ENCODE measurements around the gene MAGI2.

The MAGI2 gene

DNA sequence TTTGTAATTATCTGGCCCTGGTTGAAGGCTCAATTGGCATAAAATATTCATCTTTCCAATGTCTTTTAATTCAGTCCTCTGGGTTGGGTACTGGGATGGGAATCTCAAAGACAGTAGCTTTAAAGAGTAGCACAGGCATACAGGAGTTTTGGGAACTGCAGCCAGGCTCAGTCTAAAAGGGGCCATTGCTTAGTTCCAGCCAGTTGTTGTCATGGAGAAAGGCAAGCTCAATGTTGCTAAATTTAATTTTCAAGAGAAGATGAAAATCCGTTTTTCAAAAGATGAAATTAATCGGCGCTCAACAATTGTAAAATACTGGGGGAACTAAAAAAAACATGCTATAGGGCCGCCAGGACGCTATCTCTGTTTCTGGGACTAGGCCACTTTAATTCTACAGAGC, 1279.8 kb downstream of the MAGI2 start (continued):
- TF ChIP-seq, protein P1, sequence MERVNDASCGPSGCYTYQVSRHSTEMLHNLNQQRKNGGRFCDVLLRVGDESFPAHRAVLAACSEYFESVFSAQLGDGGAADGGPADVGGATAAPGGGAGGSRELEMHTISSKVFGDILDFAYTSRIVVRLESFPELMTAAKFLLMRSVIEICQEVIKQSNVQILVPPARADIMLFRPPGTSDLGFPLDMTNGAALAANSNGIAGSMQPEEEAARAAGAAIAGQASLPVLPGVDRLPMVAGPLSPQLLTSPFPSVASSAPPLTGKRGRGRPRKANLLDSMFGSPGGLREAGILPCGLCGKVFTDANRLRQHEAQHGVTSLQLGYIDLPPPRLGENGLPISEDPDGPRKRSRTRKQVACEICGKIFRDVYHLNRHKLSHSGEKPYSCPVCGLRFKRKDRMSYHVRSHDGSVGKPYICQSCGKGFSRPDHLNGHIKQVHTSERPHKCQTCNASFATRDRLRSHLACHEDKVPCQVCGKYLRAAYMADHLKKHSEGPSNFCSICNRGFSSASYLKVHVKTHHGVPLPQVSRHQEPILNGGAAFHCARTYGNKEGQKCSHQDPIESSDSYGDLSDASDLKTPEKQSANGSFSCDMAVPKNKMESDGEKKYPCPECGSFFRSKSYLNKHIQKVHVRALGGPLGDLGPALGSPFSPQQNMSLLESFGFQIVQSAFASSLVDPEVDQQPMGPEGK (CRISPR knock-in tag; IDR thresholded peaks at IDR 0.05; ENCODE audit: borderline replicate concordance), result no peak
- TF ChIP-seq OSR1 (CRISPR knock-in tag; IDR thresholded peaks at IDR 0.05), result no peak
- no peak for TF ChIP-seq BACH2 (CRISPR knock-in tag; IDR thresholded peaks at IDR 0.05; ENCODE audit: borderline replicate concordance)
- no peak for TF ChIP-seq ARNTL (CRISPR knock-in tag; IDR thresholded peaks at IDR 0.05; ENCODE audit: borderline replicate concordance, low read depth)
- no peak for TF ChIP-seq ZNF8 (CRISPR knock-in tag; IDR thresholded peaks at IDR 0.05)
- no peak for TF ChIP-seq ZNF565 (CRISPR knock-in tag; conservative IDR thresholded peaks at IDR 0.05; ENCODE audit: low read depth)

DNA sequence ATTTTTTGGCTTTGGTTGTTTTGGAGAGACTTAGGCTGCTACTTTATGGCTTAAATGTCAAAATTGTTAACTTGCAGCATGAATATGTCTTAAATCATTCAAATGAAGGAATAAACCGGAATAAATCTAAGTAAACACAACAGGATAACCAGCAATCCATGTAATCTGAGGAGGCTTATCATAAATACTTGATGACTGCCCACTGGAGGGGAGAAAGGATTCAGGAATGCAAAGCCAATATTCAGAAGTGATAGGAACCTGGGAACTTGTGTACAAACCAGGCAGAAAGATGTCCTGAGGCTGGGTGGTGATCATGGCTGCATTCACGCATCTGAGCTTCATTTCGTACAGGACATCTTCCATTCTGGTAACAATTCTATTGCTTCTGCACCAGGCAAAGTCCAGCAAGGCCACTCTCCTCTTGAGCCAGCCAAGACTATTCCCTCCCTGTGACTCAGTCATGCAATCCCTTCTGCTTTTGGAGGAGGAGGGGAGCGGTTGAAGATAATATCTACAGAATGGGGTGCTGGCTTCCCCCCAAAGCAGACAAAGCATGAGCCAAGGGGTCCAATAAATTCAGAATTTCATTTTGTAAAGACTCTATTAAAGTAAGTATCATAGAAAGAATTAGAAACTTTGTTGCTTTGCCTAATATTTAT, 1280.4 kb downstream of the MAGI2 start:
- TF ChIP-seq ZC3H10 (CRISPR knock-in tag; IDR thresholded peaks at IDR 0.05), result no peak
- TF ChIP-seq TOX (CRISPR knock-in tag; IDR thresholded peaks at IDR 0.05; ENCODE audit: borderline replicate concordance), result no peak
- TF ChIP-seq CSRNP3 (CRISPR knock-in tag; IDR thresholded peaks at IDR 0.05), result no peak
- TF ChIP-seq ZNF70 (CRISPR knock-in tag; IDR thresholded peaks at IDR 0.05), result no peak
- no peak for TF ChIP-seq ZNF8 (CRISPR knock-in tag; IDR thresholded peaks at IDR 0.05)
- TF ChIP-seq CSDC2 (CRISPR knock-in tag; IDR thresholded peaks at IDR 0.05), result no peak
- TF ChIP-seq POU6F1 (CRISPR knock-in tag; IDR thresholded peaks at IDR 0.05; ENCODE audit: borderline replicate concordance, low read depth), result no peak
- no peak for TF ChIP-seq BACH2 (CRISPR knock-in tag; IDR thresholded peaks at IDR 0.05; ENCODE audit: borderline replicate concordance)
- no peak for TF ChIP-seq ESRRG (CRISPR knock-in tag; IDR thresholded peaks at IDR 0.05)
- TF ChIP-seq OSR1 (CRISPR knock-in tag; IDR thresholded peaks at IDR 0.05), result no peak
- TF ChIP-seq ZFP30 (CRISPR knock-in tag; IDR thresholded peaks at IDR 0.05), result no peak
- TF ChIP-seq, protein P2, sequence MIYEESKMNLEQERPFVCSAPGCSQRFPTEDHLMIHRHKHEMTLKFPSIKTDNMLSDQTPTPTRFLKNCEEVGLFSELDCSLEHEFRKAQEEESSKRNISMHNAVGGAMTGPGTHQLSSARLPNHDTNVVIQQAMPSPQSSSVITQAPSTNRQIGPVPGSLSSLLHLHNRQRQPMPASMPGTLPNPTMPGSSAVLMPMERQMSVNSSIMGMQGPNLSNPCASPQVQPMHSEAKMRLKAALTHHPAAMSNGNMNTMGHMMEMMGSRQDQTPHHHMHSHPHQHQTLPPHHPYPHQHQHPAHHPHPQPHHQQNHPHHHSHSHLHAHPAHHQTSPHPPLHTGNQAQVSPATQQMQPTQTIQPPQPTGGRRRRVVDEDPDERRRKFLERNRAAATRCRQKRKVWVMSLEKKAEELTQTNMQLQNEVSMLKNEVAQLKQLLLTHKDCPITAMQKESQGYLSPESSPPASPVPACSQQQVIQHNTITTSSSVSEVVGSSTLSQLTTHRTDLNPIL (CRISPR knock-in tag; IDR thresholded peaks at IDR 0.05; ENCODE audit: low read depth), result no peak
- TF ChIP-seq GLIS3 (CRISPR knock-in tag; IDR thresholded peaks at IDR 0.05), result no peak
- no peak for TF ChIP-seq RARB (CRISPR knock-in tag; IDR thresholded peaks at IDR 0.05)
- TF ChIP-seq ZFP3 (CRISPR knock-in tag; IDR thresholded peaks at IDR 0.05), result no peak

DNA sequence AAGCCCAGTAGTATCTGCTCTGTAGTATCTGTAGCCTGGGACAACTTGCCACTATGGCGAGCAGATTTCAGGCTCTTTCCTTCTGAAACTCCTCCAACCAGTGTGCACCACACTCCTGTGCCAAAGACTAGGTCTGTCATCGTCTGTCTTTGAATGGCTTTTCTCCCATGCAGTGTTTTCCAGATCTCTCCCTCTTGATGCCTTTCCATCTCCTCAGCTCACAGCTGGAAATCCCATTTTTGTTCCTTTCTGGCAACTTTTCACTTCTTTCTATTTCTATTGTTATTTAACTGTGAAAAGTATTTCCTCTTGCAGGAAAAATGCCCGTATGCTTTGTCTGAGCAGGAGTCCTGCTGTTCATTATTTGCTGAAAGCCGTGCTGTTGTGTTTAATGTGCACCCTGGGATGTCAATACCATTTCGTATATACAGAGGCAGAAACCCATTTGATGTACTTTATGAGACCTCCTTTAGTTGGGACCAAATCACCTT, 1281.2 kb downstream of the MAGI2 start:
- TF ChIP-seq ZC3H10 (CRISPR knock-in tag; IDR thresholded peaks at IDR 0.05) (no peak), TOX (CRISPR knock-in tag; IDR thresholded peaks at IDR 0.05; ENCODE audit: borderline replicate concordance) (no peak), ESRRG (CRISPR knock-in tag; IDR thresholded peaks at IDR 0.05) (no peak), ZNF565 (CRISPR knock-in tag; conservative IDR thresholded peaks at IDR 0.05; ENCODE audit: low read depth) (no peak), TCF4 (CRISPR knock-in tag; IDR thresholded peaks at IDR 0.05; ENCODE audit: borderline replicate concordance) (no peak), ISL1 (CRISPR knock-in tag; IDR thresholded peaks at IDR 0.05) (no peak)
- no peak for ATAC-seq

More for the DNA sequence above, 1280.4 kb downstream of the MAGI2 start:
- ATAC-seq, result no peak

GRCh38 chr7:78171398-78171797, 1282.1 kb downstream of the MAGI2 start:
- ATAC-seq, result no peak
- TF ChIP-seq ZNF70 (CRISPR knock-in tag; IDR thresholded peaks at IDR 0.05) (no peak), ESRRG (CRISPR knock-in tag; IDR thresholded peaks at IDR 0.05) (no peak), CSRNP3 (CRISPR knock-in tag; IDR thresholded peaks at IDR 0.05) (no peak), TSHZ2 (CRISPR knock-in tag; IDR thresholded peaks at IDR 0.05) (no peak), OSR1 (CRISPR knock-in tag; IDR thresholded peaks at IDR 0.05) (no peak), ZC3H10 (CRISPR knock-in tag; IDR thresholded peaks at IDR 0.05) (no peak), GLIS3 (CRISPR knock-in tag; IDR thresholded peaks at IDR 0.05) (no peak), ZFP3 (CRISPR knock-in tag; IDR thresholded peaks at IDR 0.05) (no peak), PPARA (CRISPR knock-in tag; IDR thresholded peaks at IDR 0.05; ENCODE audit: borderline replicate concordance) (no peak), BACH2 (CRISPR knock-in tag; IDR thresholded peaks at IDR 0.05; ENCODE audit: borderline replicate concordance) (no peak), TOX (CRISPR knock-in tag; IDR thresholded peaks at IDR 0.05; ENCODE audit: borderline replicate concordance) (no peak), POU6F1 (CRISPR knock-in tag; IDR thresholded peaks at IDR 0.05; ENCODE audit: borderline replicate concordance, low read depth) (no peak)

All from SK-N-SH treated with all-trans-retinoic acid at 6 μM for 48 hours (cell line).